Caco-2 (cell line): ENCODE measurements around the gene RNASE1. TPM values are rescaled to one million over a fixed set of nuclear protein-coding genes. Genes with fewer than 3 reads are reported as not detected.
"Not testable (repeated sequence)": the region's sequence is repeated elsewhere in the genome, so short reads cannot be mapped to it uniquely, and the experiment has no call there.

Experiments
- BruUV-seq: library from RNA; stranded (reverse); fragments of 400-500 nt; replicated peaks from 2 replicates; lab custom pipeline; 2021; lab: Mats Ljungman, UMichigan
- CTCF ChIA-PET: fragments of 300-600 bp; sonication (Branson Sonifier 250); formaldehyde crosslinking; loops from one replicate; lab custom pipeline; 2022; ENCODE audit warnings: antibody characterized with exemption; lab: Charles Lee
- POLR2A ChIA-PET: fragments of 300-600 bp; sonication (Branson Sonifier 250); formaldehyde crosslinking; loops from one replicate; lab custom pipeline; 2022; ENCODE audit warnings: antibody characterized with exemption; lab: Charles Lee
- DNase-seq, 2 experiments: peaks; one replicate each; pipeline versions ENCODE4 v3.0.0 to v3.0.0-alpha.2; 2020 to 2022
- H3K27me3 ChIP-seq: replicated peaks from 2 replicates; pipeline ENCODE4 v1.6.0; 2011; ENCODE audit warnings: low read length; ENCODE audit not compliant: control insufficient read depth, insufficient read depth
- H3K36me3 ChIP-seq: 2 replicates; pipeline ENCODE4 v1.5.1; 2011; ENCODE audit warnings: low read length; ENCODE audit not compliant: control insufficient read depth, insufficient read depth
- H3K4me1 ChIP-seq: fragments of 250-450 bp; sonication (Bioruptor Pico); 2 replicates; pipeline ENCODE4 v1.5.1; 2020; ENCODE audit warnings: mild to moderate bottlenecking
- H3K4me3 ChIP-seq: 2 replicates; pipeline ENCODE4 v1.5.1; 2011; ENCODE audit warnings: low read depth, mild to moderate bottlenecking, control low read depth, low read length
- H3K9me3 ChIP-seq: fragments of 250-450 bp; sonication (Bioruptor Pico); 2 replicates; pipeline ENCODE4 v1.5.1; 2020; ENCODE audit warnings: mild to moderate bottlenecking, moderate library complexity
- H3K27ac Mint-ChIP-seq: one replicate; pipeline ENCODE4 v1.8.0; 2022; ENCODE audit warnings: mixed read lengths; ENCODE audit not compliant: unreplicated experiment
- H3K27me3 Mint-ChIP-seq: one replicate; pipeline ENCODE4 v1.8.0; 2022; ENCODE audit warnings: mixed read lengths; ENCODE audit not compliant: insufficient read depth, unreplicated experiment
- H3K36me3 Mint-ChIP-seq: one replicate; pipeline ENCODE4 v1.8.0; 2022; ENCODE audit warnings: mild to moderate bottlenecking, mixed read lengths; ENCODE audit not compliant: insufficient read depth, unreplicated experiment
- H3K4me1 Mint-ChIP-seq: one replicate; pipeline ENCODE4 v1.8.0; 2022; ENCODE audit warnings: low read depth, mixed read lengths; ENCODE audit not compliant: unreplicated experiment
- H3K4me3 Mint-ChIP-seq: one replicate; pipeline ENCODE4 v1.8.0; 2022; ENCODE audit warnings: mild to moderate bottlenecking, moderate library complexity, mixed read lengths; ENCODE audit not compliant: unreplicated experiment
- H3K9me3 Mint-ChIP-seq: one replicate; pipeline ENCODE4 v1.8.0; 2022; ENCODE audit warnings: mixed read lengths; ENCODE audit not compliant: unreplicated experiment
- CTCF ChIP-seq, 2 experiments: fragments of 200-600 bp in 1 of 2; IDR thresholded peaks; 1 replicate in 1 of 2; 2 replicates in 1 of 2; pipeline versions ENCODE4 v1.5.1 to v1.8.0; 2011 to 2022; ENCODE audit warnings: antibody characterized with exemption in 1 of 2, control low read depth in 1 of 2, inconsistent platforms in 1 of 2, low read depth in 1 of 2, low read length in 1 of 2, mild to moderate bottlenecking in 1 of 2, moderate library complexity in 1 of 2; ENCODE audit not compliant: insufficient read depth in 1 of 2, severe bottlenecking in 1 of 2, unreplicated experiment in 1 of 2
- intact Hi-C: fragments of 100-400 bp; cut with micrococcal nuclease; formaldehyde crosslinking; loops from one replicate; pipeline ENCODE4 v1.10.0; 2022; ENCODE audit not compliant: unreplicated experiment
- total RNA-seq: library from RNA; stranded (reverse); gene quantifications from 2 replicates; pipeline ENCODE4 v1.2.3, GENCODE V29; 2022

RNASE1 gene
- total RNA-seq, 1 experiment from 2014 or later: 1.5 TPM

- no peaks in the 10 kb centered on the region for H3K36me3 Mint-ChIP-seq
- H3K27me3 Mint-ChIP-seq: no peaks in the 10 kb centered on the region
- H3K27me3 ChIP-seq: no peaks in the 10 kb centered on the region
- H3K4me1 Mint-ChIP-seq: peaks cover 15% of the 10 kb centered on the region
- no peak for TF ChIP-seq CTCF (IDR thresholded peaks at IDR 0.05; ENCODE audit: insufficient read depth in 1 of 2, low read depth in 1 of 2, low read length in 1 of 2, severe bottlenecking in 1 of 2, unreplicated experiment in 1 of 2)
- no peak overlapping the region for H3K4me3 Mint-ChIP-seq
- H3K27ac Mint-ChIP-seq: no peak overlapping the region
- peaks cover 4% of the 10 kb centered on the region; the same call in 1 of the 2 replicates for H3K4me1 ChIP-seq
- peaks cover 9% of the 10 kb centered on the region; the same call in 1 of the 2 replicates for H3K9me3 ChIP-seq
- CTCF ChIA-PET: no interaction called here
- BruUV-seq: no TSS peak
- no peaks in the 10 kb centered on the region for H3K36me3 ChIP-seq
- no peak for DNase-seq
- H3K9me3 Mint-ChIP-seq: peaks cover 8% of the 10 kb centered on the region
- POLR2A ChIA-PET: no interaction called here
- H3K4me3 ChIP-seq: no peak overlapping the region
- intact Hi-C loops: no loop called here
Observed at GRCh38 chr14:20823859-20824258, 21.2 kb upstream of the RNASE1 start.

- POLR2A ChIA-PET: not testable (repeated sequence)
Observed at GRCh38 chr14:20821521-20822108, 19.0 kb upstream of the RNASE1 start.

GRCh38 chr14:20820063-20820904 lies 17.6 kb upstream of the RNASE1 start:
- intact Hi-C loops: no loop called here
- no peaks in the 10 kb centered on the region for H3K36me3 Mint-ChIP-seq
- H3K9me3 ChIP-seq: 0 out of 2 replicates have a peak, but pooled peaks cover 4% of the 10 kb centered on the region
- POLR2A ChIA-PET: no interaction called here
- CTCF ChIA-PET: interaction anchor here (0.7 to 1.3 kb wide), 2 partner anchors 33 to 150 kb away, joined by 9 to 10 read pairs; no protein-coding TSS in a partner anchor
- H3K36me3 ChIP-seq: no peaks in the 10 kb centered on the region
- H3K4me3 Mint-ChIP-seq: no peak overlapping the region
- DNase-seq: peak in 1 of 2 experiments; percentile 12
- no peak for TF ChIP-seq CTCF (IDR thresholded peaks at IDR 0.05; ENCODE audit: insufficient read depth in 1 of 2, low read depth in 1 of 2, low read length in 1 of 2, severe bottlenecking in 1 of 2, unreplicated experiment in 1 of 2)
- peaks cover 8% of the 10 kb centered on the region for H3K9me3 Mint-ChIP-seq
- no TSS peak for BruUV-seq
- no peak overlapping the region for H3K4me3 ChIP-seq
- H3K27me3 ChIP-seq: no peaks in the 10 kb centered on the region
- peaks cover 20% of the 10 kb centered on the region for H3K4me1 Mint-ChIP-seq
- H3K27me3 Mint-ChIP-seq: no peaks in the 10 kb centered on the region
- no peak overlapping the region for H3K27ac Mint-ChIP-seq
- H3K4me1 ChIP-seq: peaks cover 4% of the 10 kb centered on the region; the same call in 1 of the 2 replicates

More at GRCh38 chr14:20821521-20822108, 19.0 kb upstream of the RNASE1 start:
- H3K4me3 Mint-ChIP-seq, DNase-seq, H3K9me3 Mint-ChIP-seq, H3K4me1 ChIP-seq, H3K27me3 ChIP-seq, H3K36me3 Mint-ChIP-seq, H3K27me3 Mint-ChIP-seq, BruUV-seq, H3K27ac Mint-ChIP-seq, intact Hi-C loops, H3K36me3 ChIP-seq, H3K9me3 ChIP-seq, H3K4me3 ChIP-seq, CTCF ChIA-PET: not testable (repeated sequence)
- H3K4me1 Mint-ChIP-seq: peaks cover 15% of the 10 kb centered on the region
